ENCODE results near the gene CA4. TPM values are rescaled to one million over a fixed set of nuclear protein-coding genes. Genes with fewer than 3 reads are reported as not detected.

The CA4 gene
- total and polyA plus RNA-seq, 10 of the 15 experiments (the other 5 are each of a cell fraction or from before 2014, with no cell fraction given), result 0.13 to 0.31 TPM; not detected in 8

- Histone ChIP-seq H2AFZ (ENCODE audit: control insufficient read depth, low read depth, low read length) (no peak overlapping the region), H3K9ac (ENCODE audit: control insufficient read depth, insufficient read depth, low read length) (no peak overlapping the region), H3K4me1 (ENCODE audit: control insufficient read depth, insufficient read depth, low read length) (peaks cover 5% of the 10 kb centered on the region), H3K9me3 (replicated peaks; ENCODE audit: control insufficient read depth, insufficient read depth, low read length) (no peaks in the 10 kb centered on the region), H3K36me3 (ENCODE audit: control insufficient read depth in 2 of 2, insufficient read depth in 2 of 2, low read length in 1 of 2) (no peaks in the 10 kb centered on the region), H3K4me3 (no peak overlapping the region), H3K79me2 (ENCODE audit: control insufficient read depth, insufficient read depth, low read length) (no peaks in the 10 kb centered on the region), H3K4me2 (ENCODE audit: control insufficient read depth, insufficient read depth) (no peak overlapping the region), H4K20me1 (ENCODE audit: control insufficient read depth, insufficient read depth) (no peaks in the 10 kb centered on the region), H3K27ac (ENCODE audit: control insufficient read depth, insufficient read depth) (no peak overlapping the region), H3K27me3 (replicated peaks in 1 of 2; ENCODE audit: control insufficient read depth in 2 of 2, insufficient read depth in 2 of 2, low read length in 1 of 2) (no peaks in the 10 kb centered on the region)
- BruUV-seq (replicated peaks), result no TSS peak
- intact Hi-C loops (cut with micrococcal nuclease; ENCODE audit: unreplicated experiment) (no loop called here), in situ Hi-C loops (cut with MboI) (no loop called here)
- ChIA-PET POLR2A (no interaction called here), SMC1A (ENCODE audit: uncharacterized antibody, unreplicated experiment) (interaction anchor here (0.8 to 1.1 kb wide), 2 partner anchors 10 to 284 kb away, joined by 3 read pairs; no protein-coding TSS in a partner anchor), CTCF (interaction anchor here (1.5 kb wide), 1 partner anchor 413 kb away, joined by 3 read pairs; no protein-coding TSS in a partner anchor), RAD21 (ENCODE audit: unreplicated experiment) (no interaction called here)
- WGBS (ENCODE audit: insufficient coverage, insufficient replicate concordance, low lambda C conversion rate, missing lambda C conversion rate), result 66% methylated on average over 6 of the region's 6 CpGs
- no peak for DNase-seq (ENCODE audit: low read depth, low spot score)
- TF ChIP-seq PKNOX1 (IDR thresholded peaks at IDR 0.05), result no peak
- TF ChIP-seq IRF5 (IDR thresholded peaks at IDR 0.05; ENCODE audit: borderline replicate concordance), result no peak
- TF ChIP-seq ATF7 (IDR thresholded peaks at IDR 0.05; ENCODE audit: low read depth), result no peak
- TF ChIP-seq CHD1 (IDR thresholded peaks at IDR 0.05; ENCODE audit: low read depth, low read length), result no peak
- no peak for TF ChIP-seq PAX8 (IDR thresholded peaks at IDR 0.05)
- ATAC-seq, result no peak
- no peak for FAIRE-seq
These were observed 14.4 kb downstream of the CA4 start for GRCh38 chr17:60164164-60164563.

GRCh38 chr17:60164697-60165096, 14.9 kb downstream of the CA4 start:
- CTCF ChIA-PET, result no interaction called here
- RAD21 ChIA-PET (ENCODE audit: unreplicated experiment), result no interaction called here
- Histone ChIP-seq H3K4me3 (no peak overlapping the region), H3K36me3 (ENCODE audit: control insufficient read depth in 2 of 2, insufficient read depth in 2 of 2, low read length in 1 of 2) (no peaks in the 10 kb centered on the region), H3K9me3 (replicated peaks; ENCODE audit: control insufficient read depth, insufficient read depth, low read length) (no peaks in the 10 kb centered on the region), H3K4me1 (ENCODE audit: control insufficient read depth, insufficient read depth, low read length) (peaks cover 5% of the 10 kb centered on the region), H3K27ac (ENCODE audit: control insufficient read depth, insufficient read depth) (no peak overlapping the region), H3K79me2 (ENCODE audit: control insufficient read depth, insufficient read depth, low read length) (no peaks in the 10 kb centered on the region), H3K27me3 (replicated peaks in 1 of 2; ENCODE audit: control insufficient read depth in 2 of 2, insufficient read depth in 2 of 2, low read length in 1 of 2) (no peaks in the 10 kb centered on the region), H2AFZ (ENCODE audit: control insufficient read depth, low read depth, low read length) (no peak overlapping the region), H3K4me2 (ENCODE audit: control insufficient read depth, insufficient read depth) (no peak overlapping the region), H4K20me1 (ENCODE audit: control insufficient read depth, insufficient read depth) (no peaks in the 10 kb centered on the region), H3K9ac (ENCODE audit: control insufficient read depth, insufficient read depth, low read length) (no peak overlapping the region)
- intact Hi-C loops (cut with micrococcal nuclease; ENCODE audit: unreplicated experiment), result no loop called here
- WGBS (ENCODE audit: insufficient coverage, insufficient replicate concordance, low lambda C conversion rate, missing lambda C conversion rate), result 95% methylated on average over 5 of the region's 5 CpGs
- in situ Hi-C loops (cut with MboI), result no loop called here
- FAIRE-seq (no peak), DNase-seq (ENCODE audit: low read depth, low spot score) (no peak), ATAC-seq (no peak)
- BruUV-seq (replicated peaks), result no TSS peak
- SMC1A ChIA-PET (ENCODE audit: uncharacterized antibody, unreplicated experiment), result interaction anchor here (0.8 kb wide), 1 partner anchor 283 kb away, joined by 3 read pairs; no protein-coding TSS in a partner anchor
- POLR2A ChIA-PET, result no interaction called here
- TF ChIP-seq MLLT1 (IDR thresholded peaks at IDR 0.05) (no peak), POLR2AphosphoS5 (IDR thresholded peaks at IDR 0.05; ENCODE audit: low read length) (no peak), NFXL1 (IDR thresholded peaks at IDR 0.05; ENCODE audit: borderline replicate concordance) (no peak), CBX3 (IDR thresholded peaks at IDR 0.05; ENCODE audit: borderline replicate concordance, low read depth) (no peak), RAD51 (IDR thresholded peaks at IDR 0.05) (no peak), SUPT20H (IDR thresholded peaks at IDR 0.05; ENCODE audit: borderline replicate concordance, control insufficient read depth, low read depth, low read length) (no peak), BCLAF1 (IDR thresholded peaks at IDR 0.05) (no peak)
